ENCODE measurements around the gene NOS1AP. TPM values are rescaled to one million over a fixed set of nuclear protein-coding genes. Genes with fewer than 3 reads are reported as not detected.

Gene NOS1AP
- polyA plus RNA-seq, 1 of the 3 experiments (the other 2 are of a cell fraction) = 0.03 TPM

- WGBS (ENCODE audit: low lambda C conversion rate) = 19% methylated on average over 2 of the region's 2 CpGs
- Histone ChIP-seq H2AFZ (ENCODE audit: low read depth) (no peak overlapping the region), H3K36me3 (replicated peaks in 1 of 2; ENCODE audit: control insufficient read depth in 1 of 2, insufficient read depth in 2 of 2, low read length in 1 of 2) (no peaks in the 10 kb centered on the region), H3K79me2 (ENCODE audit: insufficient read depth) (no peaks in the 10 kb centered on the region), H3K9me2 (no peaks in the 10 kb centered on the region), H3F3A (replicated peaks; ENCODE audit: insufficient read depth) (no peaks in the 10 kb centered on the region), H3K4me1 (ENCODE audit: control insufficient read depth in 1 of 2, insufficient read depth in 2 of 2, low read depth in 1 of 2, low read length in 1 of 2) (peaks cover 0 to 8% of the 10 kb centered on the region in 2 experiments; a peak in 2 of 4 replicates), H3K27me3 (ENCODE audit: insufficient read depth) (no peaks in the 10 kb centered on the region), H3K4me2 (no peak overlapping the region), H3K9ac (no peak overlapping the region), H3K9me3 (no peaks in the 10 kb centered on the region), H3K4me3 (ENCODE audit: low read depth in 2 of 2, low read length in 1 of 2) (no peak overlapping the region), H3K27ac (ENCODE audit: low read depth in 2 of 2, low read length in 1 of 2) (no peak overlapping the region), H4K20me1 (ENCODE audit: insufficient read depth) (no peaks in the 10 kb centered on the region)
- ChIA-PET CTCF (interaction anchor here (1.3 kb wide), 1 partner anchor 40 kb away, joined by 3 read pairs; no protein-coding TSS in a partner anchor), POLR2A (no interaction called here)
- no peak for DNase-seq
- no peak for TF ChIP-seq JUND (IDR thresholded peaks at IDR 0.05)
- TF ChIP-seq NFIC (IDR thresholded peaks at IDR 0.05; ENCODE audit: borderline replicate concordance) = no peak
Measured at GRCh38 chr1:162236618-162237017, 167.1 kb downstream of the NOS1AP start.

GRCh38 chr1:162240577-162240976, 171.1 kb downstream of the NOS1AP start:
- no peak for TF ChIP-seq SMC3 (IDR thresholded peaks at IDR 0.05; ENCODE audit: low read depth, low read length)
- TF ChIP-seq EP300 (IDR thresholded peaks at IDR 0.05; ENCODE audit: borderline replicate concordance in 1 of 2, low read depth in 1 of 2, low read length in 1 of 2) = no peak
- no peak for TF ChIP-seq TCF12 (IDR thresholded peaks at IDR 0.05)
- TF ChIP-seq JUND (IDR thresholded peaks at IDR 0.05) = no peak
- 11% methylated on average over 4 of the region's 4 CpGs for WGBS (ENCODE audit: low lambda C conversion rate)

GRCh38 chr1:162242804-162243203, 173.3 kb downstream of the NOS1AP start:
- WGBS (ENCODE audit: low lambda C conversion rate) = 56% methylated on average over 6 of the region's 6 CpGs
- POLR2A ChIA-PET = no interaction called here
- no peak for DNase-seq
- no peak overlapping the region for H3K27ac ChIP-seq (ENCODE audit: low read depth in 2 of 2, low read length in 1 of 2)
- no peaks in the 10 kb centered on the region for H4K20me1 ChIP-seq (ENCODE audit: insufficient read depth)
- H3K4me3 ChIP-seq (ENCODE audit: low read depth in 2 of 2, low read length in 1 of 2) = no peak overlapping the region
- H3K79me2 ChIP-seq (ENCODE audit: insufficient read depth) = no peaks in the 10 kb centered on the region
- no peaks in the 10 kb centered on the region for H3F3A ChIP-seq (replicated peaks; ENCODE audit: insufficient read depth)
- H3K9me2 ChIP-seq = no peaks in the 10 kb centered on the region
- no peak overlapping the region for H2AFZ ChIP-seq (ENCODE audit: low read depth)
- H3K4me1 ChIP-seq (ENCODE audit: control insufficient read depth in 1 of 2, insufficient read depth in 2 of 2, low read depth in 1 of 2, low read length in 1 of 2) = peaks cover 0 to 3% of the 10 kb centered on the region in 2 experiments; a peak in 1 of 4 replicates
- no peaks in the 10 kb centered on the region for H3K9me3 ChIP-seq
- H3K36me3 ChIP-seq (replicated peaks in 1 of 2; ENCODE audit: control insufficient read depth in 1 of 2, insufficient read depth in 2 of 2, low read length in 1 of 2) = no peaks in the 10 kb centered on the region
- no peak overlapping the region for H3K4me2 ChIP-seq
- CTCF ChIA-PET = interaction anchor here (1.3 to 1.4 kb wide), 2 partner anchors 24 to 186 kb away, joined by 3 to 5 read pairs; no protein-coding TSS in a partner anchor
- no peaks in the 10 kb centered on the region for H3K27me3 ChIP-seq (ENCODE audit: insufficient read depth)
- H3K9ac ChIP-seq = no peak overlapping the region
- TF ChIP-seq FOXJ3 (CRISPR knock-in tag; IDR thresholded peaks at IDR 0.05) (no peak), MEF2A (IDR thresholded peaks at IDR 0.05; ENCODE audit: borderline replicate concordance, low read depth) (no peak), EZH2phosphoT487 (IDR thresholded peaks at IDR 0.05; ENCODE audit: borderline replicate concordance, low read depth) (no peak), USF2 (IDR thresholded peaks at IDR 0.05; ENCODE audit: borderline replicate concordance, low read depth, low read length) (no peak), GABPA (IDR thresholded peaks at IDR 0.05; ENCODE audit: low read depth) (no peak), FOXM1 (IDR thresholded peaks at IDR 0.05; ENCODE audit: low read depth) (no peak), NRF1 (IDR thresholded peaks at IDR 0.05; ENCODE audit: low read depth, low read length) (no peak), SIN3A (IDR thresholded peaks at IDR 0.05; ENCODE audit: borderline replicate concordance, low read depth, low read length) (no peak), TEAD4 (IDR thresholded peaks at IDR 0.05; ENCODE audit: borderline replicate concordance, insufficient read depth) (no peak), MXI1 (IDR thresholded peaks at IDR 0.05; ENCODE audit: low read depth, low read length) (no peak), NFIC (IDR thresholded peaks at IDR 0.05; ENCODE audit: borderline replicate concordance) (no peak), RAD21 (IDR thresholded peaks at IDR 0.05; ENCODE audit: low read length) (no peak), TAF1 (IDR thresholded peaks at IDR 0.05; ENCODE audit: borderline replicate concordance, low read depth, low read length) (no peak), FOSL2 (IDR thresholded peaks at IDR 0.05; ENCODE audit: borderline replicate concordance, low read depth) (no peak), ELF1 (IDR thresholded peaks at IDR 0.05) (no peak), ZBTB33 (IDR thresholded peaks at IDR 0.05; ENCODE audit: borderline replicate concordance, low read depth) (no peak)

More at GRCh38 chr1:162240577-162240976, 171.1 kb downstream of the NOS1AP start:
- POLR2A ChIA-PET = no interaction called here
- H2AFZ ChIP-seq (ENCODE audit: low read depth) = no peak overlapping the region
- no peak overlapping the region for H3K4me3 ChIP-seq (ENCODE audit: low read depth in 2 of 2, low read length in 1 of 2)
- H3K79me2 ChIP-seq (ENCODE audit: insufficient read depth) = no peaks in the 10 kb centered on the region
- H4K20me1 ChIP-seq (ENCODE audit: insufficient read depth) = no peaks in the 10 kb centered on the region
- peaks cover 0 to 4% of the 10 kb centered on the region in 2 experiments; a peak in 1 of 4 replicates for H3K4me1 ChIP-seq (ENCODE audit: control insufficient read depth in 1 of 2, insufficient read depth in 2 of 2, low read depth in 1 of 2, low read length in 1 of 2)
- CTCF ChIA-PET = interaction anchor here (0.7 kb wide), 1 partner anchor 176 kb away, joined by 3 read pairs; no protein-coding TSS in a partner anchor
- H3K9me3 ChIP-seq = no peaks in the 10 kb centered on the region
- H3K36me3 ChIP-seq (replicated peaks in 1 of 2; ENCODE audit: control insufficient read depth in 1 of 2, insufficient read depth in 2 of 2, low read length in 1 of 2) = no peaks in the 10 kb centered on the region
- no peak overlapping the region for H3K4me2 ChIP-seq
- no peak overlapping the region for H3K27ac ChIP-seq (ENCODE audit: low read depth in 2 of 2, low read length in 1 of 2)
- no peak overlapping the region for H3K9ac ChIP-seq
- H3K27me3 ChIP-seq (ENCODE audit: insufficient read depth) = no peaks in the 10 kb centered on the region
- H3K9me2 ChIP-seq = no peaks in the 10 kb centered on the region
- H3F3A ChIP-seq (replicated peaks; ENCODE audit: insufficient read depth) = no peaks in the 10 kb centered on the region
- DNase-seq = no peak

Measured in SK-N-SH (cell line).